Measurements from ENCODE around the gene SDHAF1.
"Not testable (repeated sequence)": the region's sequence is repeated elsewhere in the genome, so short reads cannot be mapped to it uniquely, and the experiment has no call there.

Gene SDHAF1

GRCh38 chr19:36040495-36040894, 45.5 kb downstream of the SDHAF1 start:
- no peak overlapping the region for H3K4me3 ChIP-seq (replicated peaks; ENCODE audit: insufficient read depth, low read length)
- no peak overlapping the region for H3K27ac ChIP-seq (replicated peaks)
- DNase-seq (ENCODE audit: low read depth in 1 of 2, low spot score in 1 of 2), result no peak
- TF ChIP-seq SPI1 (IDR thresholded peaks at IDR 0.05; ENCODE audit: borderline replicate concordance, low read depth) (no peak), GABPA (IDR thresholded peaks at IDR 0.05; ENCODE audit: low read depth) (no peak), CTCF (IDR thresholded peaks at IDR 0.05; ENCODE audit: insufficient read depth, low read length) (no peak)
- H3K27me3 ChIP-seq (ENCODE audit: insufficient read depth, poor library complexity, severe bottlenecking), result no peaks in the 10 kb centered on the region

DNA sequence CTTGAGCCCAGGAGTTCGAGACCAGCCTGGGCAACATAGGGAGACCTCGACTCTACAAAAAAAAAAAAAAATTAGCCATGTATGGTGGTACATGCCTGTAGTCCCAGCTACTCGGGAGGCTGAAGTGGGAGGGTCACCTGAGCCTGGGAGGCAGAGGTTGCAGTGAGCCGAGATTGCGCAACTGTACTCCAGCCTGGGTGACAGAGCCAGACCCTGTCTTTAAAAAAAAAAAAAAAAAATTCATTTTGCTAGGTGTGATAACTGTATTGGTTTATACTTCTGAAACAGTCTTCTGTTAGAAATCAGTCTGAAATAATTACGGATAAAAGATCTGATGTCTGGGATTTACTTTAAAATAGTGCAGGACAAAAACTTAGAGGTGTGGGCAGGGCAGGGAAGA, 46.1 kb downstream of the SDHAF1 start:
- DNase-seq (ENCODE audit: low read depth in 1 of 2, low spot score in 1 of 2); H3K27ac ChIP-seq (replicated peaks); H3K4me3 ChIP-seq (replicated peaks; ENCODE audit: insufficient read depth, low read length); H3K27me3 ChIP-seq (ENCODE audit: insufficient read depth, poor library complexity, severe bottlenecking): not testable (repeated sequence)

- Histone ChIP-seq H3K27me3 (ENCODE audit: insufficient read depth, poor library complexity, severe bottlenecking) (no peaks in the 10 kb centered on the region), H3K4me3 (replicated peaks; ENCODE audit: insufficient read depth, low read length) (no peak overlapping the region), H3K27ac (replicated peaks) (no peak overlapping the region)
- TF ChIP-seq SPI1 (IDR thresholded peaks at IDR 0.05; ENCODE audit: borderline replicate concordance, low read depth) (no peak), CTCF (IDR thresholded peaks at IDR 0.05; ENCODE audit: insufficient read depth, low read length) (no peak), POLR2AphosphoS5 (IDR thresholded peaks at IDR 0.05; ENCODE audit: low read depth) (no peak), GABPA (IDR thresholded peaks at IDR 0.05; ENCODE audit: low read depth) (no peak)
- TF ChIP-seq, protein P1, sequence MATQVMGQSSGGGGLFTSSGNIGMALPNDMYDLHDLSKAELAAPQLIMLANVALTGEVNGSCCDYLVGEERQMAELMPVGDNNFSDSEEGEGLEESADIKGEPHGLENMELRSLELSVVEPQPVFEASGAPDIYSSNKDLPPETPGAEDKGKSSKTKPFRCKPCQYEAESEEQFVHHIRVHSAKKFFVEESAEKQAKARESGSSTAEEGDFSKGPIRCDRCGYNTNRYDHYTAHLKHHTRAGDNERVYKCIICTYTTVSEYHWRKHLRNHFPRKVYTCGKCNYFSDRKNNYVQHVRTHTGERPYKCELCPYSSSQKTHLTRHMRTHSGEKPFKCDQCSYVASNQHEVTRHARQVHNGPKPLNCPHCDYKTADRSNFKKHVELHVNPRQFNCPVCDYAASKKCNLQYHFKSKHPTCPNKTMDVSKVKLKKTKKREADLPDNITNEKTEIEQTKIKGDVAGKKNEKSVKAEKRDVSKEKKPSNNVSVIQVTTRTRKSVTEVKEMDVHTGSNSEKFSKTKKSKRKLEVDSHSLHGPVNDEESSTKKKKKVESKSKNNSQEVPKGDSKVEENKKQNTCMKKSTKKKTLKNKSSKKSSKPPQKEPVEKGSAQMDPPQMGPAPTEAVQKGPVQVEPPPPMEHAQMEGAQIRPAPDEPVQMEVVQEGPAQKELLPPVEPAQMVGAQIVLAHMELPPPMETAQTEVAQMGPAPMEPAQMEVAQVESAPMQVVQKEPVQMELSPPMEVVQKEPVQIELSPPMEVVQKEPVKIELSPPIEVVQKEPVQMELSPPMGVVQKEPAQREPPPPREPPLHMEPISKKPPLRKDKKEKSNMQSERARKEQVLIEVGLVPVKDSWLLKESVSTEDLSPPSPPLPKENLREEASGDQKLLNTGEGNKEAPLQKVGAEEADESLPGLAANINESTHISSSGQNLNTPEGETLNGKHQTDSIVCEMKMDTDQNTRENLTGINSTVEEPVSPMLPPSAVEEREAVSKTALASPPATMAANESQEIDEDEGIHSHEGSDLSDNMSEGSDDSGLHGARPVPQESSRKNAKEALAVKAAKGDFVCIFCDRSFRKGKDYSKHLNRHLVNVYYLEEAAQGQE (IDR thresholded peaks at IDR 0.05; ENCODE audit: insufficient replicate concordance, low read depth), result no peak
- peak in 1 of 2 experiments; percentile 15 for DNase-seq (ENCODE audit: low read depth in 1 of 2, low spot score in 1 of 2)
Observed at GRCh38 chr19:36041831-36042230, 46.8 kb downstream of the SDHAF1 start.

DNA sequence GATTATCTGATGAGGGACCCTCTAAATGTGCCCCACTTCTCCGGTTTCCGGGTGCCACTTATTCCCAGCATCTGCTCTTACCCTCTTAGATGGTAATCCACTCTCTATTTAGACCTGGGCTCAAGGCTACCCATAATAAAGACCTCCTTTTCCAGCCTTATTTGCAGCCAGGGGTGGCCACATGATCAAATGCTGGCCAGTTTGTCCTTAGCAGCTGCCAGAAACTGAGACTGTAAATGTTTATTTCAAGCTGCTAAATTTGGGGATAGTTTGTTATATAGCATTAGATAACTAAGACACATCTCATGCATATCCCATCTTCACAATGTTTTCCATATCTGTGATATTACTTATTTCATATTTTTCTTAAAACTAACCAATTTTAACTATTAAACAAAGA, 49.0 kb downstream of the SDHAF1 start:
- TF ChIP-seq SPI1 (IDR thresholded peaks at IDR 0.05; ENCODE audit: borderline replicate concordance, low read depth) (no peak), GABPA (IDR thresholded peaks at IDR 0.05; ENCODE audit: low read depth) (no peak), POLR2AphosphoS5 (IDR thresholded peaks at IDR 0.05; ENCODE audit: low read depth) (no peak), CTCF (IDR thresholded peaks at IDR 0.05; ENCODE audit: insufficient read depth, low read length) (no peak)
- TF ChIP-seq, protein P1 (IDR thresholded peaks at IDR 0.05; ENCODE audit: insufficient replicate concordance, low read depth), result no peak
- no peak for DNase-seq (ENCODE audit: low read depth in 1 of 2, low spot score in 1 of 2)
- Histone ChIP-seq H3K27me3 (ENCODE audit: insufficient read depth, poor library complexity, severe bottlenecking) (no peaks in the 10 kb centered on the region), H3K4me3 (replicated peaks; ENCODE audit: insufficient read depth, low read length) (no peak overlapping the region), H3K27ac (replicated peaks) (no peak overlapping the region)

All from HL-60 (cell line).